Panc1 (cell line): ENCODE results near the gene GTF3C5.

Source experiments
- CTCF ChIP-seq: fragments of 450-650 bp; IDR thresholded peaks from 2 replicates; pipeline ENCODE4 v1.5.1; 2017; ENCODE audit warnings: mild to moderate bottlenecking
- POLR2AphosphoS5 ChIP-seq: IDR thresholded peaks from 2 replicates; pipeline ENCODE4 v1.6.1; 2012; ENCODE audit warnings: mild to moderate bottlenecking, low read depth, low read length, moderate library complexity
- REST ChIP-seq, 2 experiments: IDR thresholded peaks; 2 replicates each; pipeline ENCODE4 v1.6.1; 2011 to 2012; ENCODE audit warnings: low read depth in 2 of 2, control low read depth in 1 of 2, low read length in 1 of 2, mild to moderate bottlenecking in 1 of 2, moderate library complexity in 1 of 2; ENCODE audit not compliant: insufficient read depth in 1 of 2

GRCh38 chr9:133045132-133045531 is 14.3 kb downstream of the GTF3C5 start:
- TF ChIP-seq CTCF = no peak
- TF ChIP-seq POLR2AphosphoS5 = no peak
- no peak for TF ChIP-seq REST (IDR thresholded peaks at IDR 0.05; ENCODE audit: insufficient read depth in 1 of 2, low read depth in 2 of 2, low read length in 1 of 2)
